Esophagus muscularis mucosa (tissue), 4 donors: ENCODE data around the gene RAB44. TPM values are rescaled to one million over a fixed set of nuclear protein-coding genes. Genes with fewer than 3 reads are reported as not detected.

Experiments used
- DNase-seq: peaks from one replicate; pipeline ENCODE4 v3.0.0-alpha.2; 2017; ENCODE audit errors: extremely low spot score
- H3K27ac ChIP-seq, 4 donors: fragments of 200-600 bp; sonication (generic); replicated peaks in 1 of 4; 1 replicate in 3 of 4; 2 replicates in 1 of 4; pipeline ENCODE4 v1.5.1; 2016 to 2019; ENCODE audit warnings: mild to moderate bottlenecking in 1 of 4
- H3K27me3 ChIP-seq, 4 donors: fragments of 200-600 bp; sonication (generic); one replicate each; pipeline versions ENCODE4 v1.5.1 to v1.6.0; 2016 to 2019
- H3K36me3 ChIP-seq, 4 donors: fragments of 200-600 bp; sonication (generic); one replicate each; pipeline ENCODE4 v1.5.1; 2016 to 2019
- H3K4me1 ChIP-seq, 4 donors: fragments of 200-600 bp; sonication (generic); one replicate each; pipeline ENCODE4 v1.5.1; 2016 to 2019
- H3K4me3 ChIP-seq, 4 donors: fragments of 200-600 bp; sonication (generic); 1 replicate in 2 of 4; 2 replicates in 2 of 4; pipeline ENCODE4 v1.5.1; 2016 to 2019; ENCODE audit warnings: mild to moderate bottlenecking in 4 of 4, moderate library complexity in 1 of 4
- H3K9me3 ChIP-seq, 4 donors: fragments of 200-600 bp; sonication (generic); 1 replicate in 3 of 4; 2 replicates in 1 of 4; pipeline ENCODE4 v1.5.1; 2016 to 2019
- CTCF ChIP-seq, 3 experiments: fragments of 200-600 bp in 2 of 3; fragments of 450-650 bp in 1 of 3; sonication (generic) in 2 of 3; IDR thresholded peaks; one replicate each; pipeline ENCODE4 v1.5.1; 2017 to 2019; ENCODE audit warnings: antibody characterized with exemption in 3 of 3, mild to moderate bottlenecking in 2 of 3, moderate library complexity in 1 of 3
- EP300 ChIP-seq: sonication (generic); formaldehyde crosslinking; IDR thresholded peaks from one replicate; pipeline ENCODE4 v1.6.1; 2017; ENCODE audit warnings: antibody characterized with exemption
- POLR2A ChIP-seq: fragments of 450-650 bp; IDR thresholded peaks from one replicate; pipeline ENCODE4 v1.6.1; 2017; ENCODE audit warnings: antibody characterized with exemption, moderate library complexity, mild to moderate bottlenecking, low read depth
- POLR2AphosphoS5 ChIP-seq, 2 donors: sonication (generic); formaldehyde crosslinking; IDR thresholded peaks; one replicate each; pipeline ENCODE4 v1.6.1; 2017; ENCODE audit warnings: antibody characterized with exemption in 2 of 2
- WGBS: methylation state at CpG from one replicate; pipeline ENCODE4 v1.1.5; 2018; 5-methylcytosine and 5-hydroxymethylcytosine counted together
- intact Hi-C: fragments of 100-400 bp; cut with DNase I; formaldehyde crosslinking; loops from one replicate; pipeline ENCODE4 v1.15.1; 2023
- total RNA-seq, 4 donors: library from RNA; depleted of rRNA; stranded (reverse); fragments of >200 nt; gene quantifications; one replicate each; pipeline versions ENCODE4 v1.1.0 to v1.2.1, GENCODE V29; 2016

Gene RAB44
- total RNA-seq, 4 donors from 2014 or later: 0.19 to 1.5 (median 0.94) TPM

- Histone ChIP-seq H3K27ac (no peak overlapping the region), H3K4me3 (no peak overlapping the region), H3K27me3 (no peaks in the 10 kb centered on the region), H3K4me1 (peaks cover 0 to 10% (median 4%) of the 10 kb centered on the region in 4 donors), H3K9me3 (no peaks in the 10 kb centered on the region), H3K36me3 (no peaks in the 10 kb centered on the region)
- no peak for TF ChIP-seq POLR2AphosphoS5 (IDR thresholded peaks at IDR 0.05)
- no peak for TF ChIP-seq EP300
- TF ChIP-seq CTCF (IDR thresholded peaks at IDR 0.05): no peak
- TF ChIP-seq POLR2A: no peak
- no peak for DNase-seq
- WGBS: 81% methylated on average over 8 of the region's 11 CpGs
- intact Hi-C loops: no loop called here
Observed at GRCh38 chr6:36728289-36729160, 30.9 kb downstream of the RAB44 start.

GRCh38 chr6:36729161-36729524 lies 31.5 kb downstream of the RAB44 start:
- no peaks in the 10 kb centered on the region for H3K36me3 ChIP-seq
- no peaks in the 10 kb centered on the region for H3K9me3 ChIP-seq
- H3K4me3 ChIP-seq: no peak overlapping the region
- 38% methylated on average over 3 of the region's 3 CpGs for WGBS
- TF ChIP-seq POLR2AphosphoS5 (IDR thresholded peaks at IDR 0.05): no peak
- TF ChIP-seq POLR2A: no peak
- no peak for TF ChIP-seq CTCF (IDR thresholded peaks at IDR 0.05)
- TF ChIP-seq EP300: no peak
- H3K27ac ChIP-seq: no peak overlapping the region
- no peak for DNase-seq
- no peaks in the 10 kb centered on the region for H3K27me3 ChIP-seq
- H3K4me1 ChIP-seq: peaks cover 0 to 10% (median 5%) of the 10 kb centered on the region in 4 donors
- intact Hi-C loops: no loop called here

DNA sequence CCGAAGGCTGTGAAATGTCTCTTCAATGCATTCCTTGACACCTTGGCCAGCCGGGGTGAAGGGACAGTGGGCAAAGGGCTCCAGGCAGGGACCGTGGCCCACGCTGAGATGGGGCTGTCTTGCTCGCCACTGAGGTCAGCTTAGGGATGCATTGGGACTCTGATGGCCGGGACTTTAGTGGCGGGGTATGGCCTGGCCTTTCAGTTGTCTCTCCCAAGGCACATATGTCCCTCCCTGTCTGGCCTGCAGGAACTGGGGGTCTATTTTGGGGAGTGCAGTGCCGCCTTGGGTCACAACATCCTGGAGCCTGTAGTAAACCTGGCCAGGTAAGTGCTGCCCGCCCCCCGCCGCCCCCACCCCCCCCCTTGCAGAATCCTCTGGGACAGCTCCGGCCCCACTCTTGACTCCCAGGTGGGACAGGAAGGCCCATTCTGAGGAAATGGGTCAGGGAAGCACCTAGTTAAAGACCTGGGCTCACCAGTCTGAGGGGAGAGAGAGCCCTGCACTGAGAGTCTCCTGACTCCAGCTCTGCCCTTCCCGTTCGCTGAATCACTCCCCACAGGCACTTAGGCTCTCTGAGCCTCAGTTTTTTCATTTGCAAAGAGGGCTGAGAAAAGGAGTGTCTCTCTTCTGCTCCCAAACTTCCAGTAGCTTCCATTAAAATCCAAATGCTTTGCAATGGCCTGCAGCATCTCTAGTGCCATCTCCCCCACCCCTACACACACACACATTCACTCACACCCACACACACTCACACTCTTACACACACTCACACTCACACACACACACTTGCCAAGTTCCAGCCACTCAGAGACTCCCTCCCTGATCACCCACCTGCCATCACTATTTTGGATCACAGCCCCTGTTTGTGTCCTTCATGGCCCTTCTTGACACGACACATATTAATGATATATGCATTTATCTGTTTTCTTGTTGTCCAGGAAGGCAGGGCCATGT lies 33.1 kb downstream of the RAB44 start:
- H3K4me3 ChIP-seq: no peak overlapping the region
- no peak overlapping the region for H3K27ac ChIP-seq
- H3K4me1 ChIP-seq: peaks cover 14 to 25% (median 20%) of the 10 kb centered on the region in 4 donors
- TF ChIP-seq POLR2A: no peak
- no peak for DNase-seq
- H3K9me3 ChIP-seq: no peaks in the 10 kb centered on the region
- intact Hi-C loops: no loop called here
- H3K36me3 ChIP-seq: no peaks in the 10 kb centered on the region
- WGBS: 97% methylated on average over 5 of the region's 15 CpGs
- H3K27me3 ChIP-seq: no peaks in the 10 kb centered on the region

- no peak for DNase-seq
- TF ChIP-seq POLR2AphosphoS5 (IDR thresholded peaks at IDR 0.05) (no peak), EP300 (no peak), CTCF (IDR thresholded peaks at IDR 0.05) (no peak), POLR2A (no peak)
- intact Hi-C loops: no loop called here
- Histone ChIP-seq H3K27ac (no peak overlapping the region), H3K4me1 (peaks cover 22 to 34% (median 27%) of the 10 kb centered on the region in 4 donors), H3K36me3 (no peaks in the 10 kb centered on the region), H3K9me3 (no peaks in the 10 kb centered on the region), H3K27me3 (no peaks in the 10 kb centered on the region), H3K4me3 (no peak overlapping the region)
- WGBS: 84% methylated on average over 11 of the region's 12 CpGs
Observed at GRCh38 chr6:36731622-36732310, 34.1 kb downstream of the RAB44 start.
